ENCODE data around the gene SLC31A2.

Gene SLC31A2

GRCh38 chr9:113151696-113152630 lies 1.2 kb downstream of the SLC31A2 start:
- Mint-ChIP-seq H3K9me3 (no peaks in the 10 kb centered on the region), H3K4me1 (peaks cover 17% of the 10 kb centered on the region), H3K27me3 (ENCODE audit: low read depth, poor library complexity) (peaks cover 47% of the 10 kb centered on the region), H3K4me3 (peak overlapping the region; percentile 84), H3K36me3 (ENCODE audit: low read depth) (no peaks in the 10 kb centered on the region), H3K27ac (no peak overlapping the region)
- no peak for DNase-seq
- TF ChIP-seq CTCF (IDR thresholded peaks at IDR 0.05), result no peak

GRCh38 chr9:113152699-113153098 lies 1.9 kb downstream of the SLC31A2 start:
- H3K36me3 Mint-ChIP-seq (ENCODE audit: low read depth), result no peaks in the 10 kb centered on the region
- no peak for DNase-seq
- H3K27ac Mint-ChIP-seq, result no peak overlapping the region
- peaks cover 43% of the 10 kb centered on the region for H3K27me3 Mint-ChIP-seq (ENCODE audit: low read depth, poor library complexity)
- H3K4me1 Mint-ChIP-seq, result peaks cover 17% of the 10 kb centered on the region
- H3K4me3 Mint-ChIP-seq, result peak overlapping the region; percentile 84
- no peaks in the 10 kb centered on the region for H3K9me3 Mint-ChIP-seq
- no peak for TF ChIP-seq CTCF (IDR thresholded peaks at IDR 0.05)

GRCh38 chr9:113153599-113153998 lies 2.8 kb downstream of the SLC31A2 start:
- H3K27me3 Mint-ChIP-seq (ENCODE audit: low read depth, poor library complexity), result peaks cover 36% of the 10 kb centered on the region
- DNase-seq, result no peak
- no peaks in the 10 kb centered on the region for H3K9me3 Mint-ChIP-seq
- no peak for TF ChIP-seq CTCF (IDR thresholded peaks at IDR 0.05)
- H3K36me3 Mint-ChIP-seq (ENCODE audit: low read depth), result peaks cover 3% of the 10 kb centered on the region
- no peak overlapping the region for H3K27ac Mint-ChIP-seq
- peaks cover 17% of the 10 kb centered on the region for H3K4me1 Mint-ChIP-seq
- no peak overlapping the region for H3K4me3 Mint-ChIP-seq

- H3K36me3 Mint-ChIP-seq (ENCODE audit: low read depth), result peaks cover 8% of the 10 kb centered on the region
Observed at GRCh38 chr9:113154471-113154870, 3.7 kb downstream of the SLC31A2 start.

GRCh38 chr9:113154946-113155345 lies 4.1 kb downstream of the SLC31A2 start:
- H3K4me3 Mint-ChIP-seq, result no peak overlapping the region
- no peak for DNase-seq
- H3K27ac Mint-ChIP-seq, result no peak overlapping the region
- peaks cover 17% of the 10 kb centered on the region for H3K4me1 Mint-ChIP-seq
- no peak for TF ChIP-seq CTCF (IDR thresholded peaks at IDR 0.05)
- peaks cover 30% of the 10 kb centered on the region for H3K27me3 Mint-ChIP-seq (ENCODE audit: low read depth, poor library complexity)
- peaks cover 8% of the 10 kb centered on the region for H3K36me3 Mint-ChIP-seq (ENCODE audit: low read depth)
- H3K9me3 Mint-ChIP-seq, result no peaks in the 10 kb centered on the region

More at GRCh38 chr9:113154471-113154870, 3.7 kb downstream of the SLC31A2 start:
- no peaks in the 10 kb centered on the region for H3K9me3 Mint-ChIP-seq
- H3K27ac Mint-ChIP-seq, result no peak overlapping the region
- H3K4me1 Mint-ChIP-seq, result peaks cover 17% of the 10 kb centered on the region
- DNase-seq, result no peak
- H3K27me3 Mint-ChIP-seq (ENCODE audit: low read depth, poor library complexity), result peaks cover 30% of the 10 kb centered on the region
- no peak overlapping the region for H3K4me3 Mint-ChIP-seq
- no peak for TF ChIP-seq CTCF (IDR thresholded peaks at IDR 0.05)

All from nephron progenitor cell (in vitro differentiated cells).